H1 (cell line): ENCODE results near the gene ATP11A. TPM values are rescaled to one million over a fixed set of nuclear protein-coding genes. Genes with fewer than 3 reads are reported as not detected.

Experiments used
- ASH2L ChIP-seq: fragments of 200-600, 300-600 bp; sonication (generic); IDR thresholded peaks from one replicate; pipeline ENCODE4 v1.7.1; 2017; ENCODE audit warnings: low read length
- CEBPB ChIP-seq: IDR thresholded peaks from 2 replicates; pipeline ENCODE4 v1.6.1; 2012; ENCODE audit warnings: low read depth, low read length
- CTBP2 ChIP-seq: IDR thresholded peaks from 2 replicates; pipeline ENCODE4 v1.7.0; 2011; ENCODE audit warnings: borderline replicate concordance, mild to moderate bottlenecking, moderate library complexity, mixed read lengths, low read length; ENCODE audit not compliant: insufficient read depth, insufficient read length
- POLR2A ChIP-seq, 2 experiments: IDR thresholded peaks; 1 replicate in 1 of 2; 2 replicates in 1 of 2; pipeline ENCODE4 v1.6.1; 2011; ENCODE audit warnings: low read depth in 2 of 2, low read length in 2 of 2, mild to moderate bottlenecking in 2 of 2; ENCODE audit errors: control extremely low read depth in 1 of 2
- SIRT6 ChIP-seq: IDR thresholded peaks from one replicate; pipeline ENCODE4 v1.7.1; 2012; ENCODE audit warnings: low read length, inconsistent platforms
- SP2 ChIP-seq: IDR thresholded peaks from 2 replicates; pipeline ENCODE4 v1.6.1; 2012; ENCODE audit warnings: mild to moderate bottlenecking, low read length, inconsistent platforms
- SP4 ChIP-seq: IDR thresholded peaks from 2 replicates; pipeline ENCODE4 v1.6.1; 2012; ENCODE audit warnings: low read length, inconsistent platforms
- TBP ChIP-seq: IDR thresholded peaks from 2 replicates; pipeline ENCODE4 v1.6.1; 2011; ENCODE audit warnings: low read depth, low read length, improper control_type of control experiment
- TCF12 ChIP-seq: IDR thresholded peaks from 2 replicates; pipeline ENCODE4 v1.6.1; 2011; ENCODE audit warnings: low read depth, mild to moderate bottlenecking, low read length
- polyA plus RNA-seq, 7 experiments: library from polyadenylated mRNA; depleted of rRNA in 3 of 7; stranded (reverse) in 5 of 7; unstranded in 2 of 7; fragments of >200 nt in 5 of 7; fragments of 200-250 nt in 2 of 7; gene quantifications; 1 replicate in 5 of 7; 2 replicates in 1 of 7; 4 replicates in 1 of 7; pipeline versions ENCODE4 v1.2.1 to v1.2.3, GENCODE V29; 2011 to 2013; ENCODE audit warnings: missing spikeins in 2 of 7, mixed read lengths in 2 of 7
- total RNA-seq: library from RNA; stranded (reverse); fragmentation: NEBNext Ultra II Directional; extraction: Animal tissue kit (Norgen Biotek cat#: 25700); gene quantifications from 2 replicates; pipeline ENCODE4 v1.2.1, GENCODE V29; 2021

Gene ATP11A
- total and polyA plus RNA-seq, 2 of the 8 experiments (the other 6 are each of a cell fraction or from before 2014, with no cell fraction given), result 28.8 to 72.9 TPM

GRCh38 chr13:112760931-112761330 lies 71.1 kb downstream of the ATP11A start (continued):
- no peak for TF ChIP-seq SP2
- no peak for TF ChIP-seq ASH2L
- no peak for TF ChIP-seq POLR2A (IDR thresholded peaks at IDR 0.05; ENCODE audit: control extremely low read depth in 1 of 2, low read depth in 2 of 2, low read length in 2 of 2)
- no peak for TF ChIP-seq CEBPB
- no peak for TF ChIP-seq SP4
- TF ChIP-seq TCF12, result no peak
- no peak for TF ChIP-seq TBP
- no peak for TF ChIP-seq CTBP2
- TF ChIP-seq SIRT6, result no peak
